Stimulated activated CD4-positive, alpha-beta T cell treated with anti-CD3 and anti-CD28 coated beads, Interleukin-15, amount 100 ng/mL, for 24 hours (primary cell): ENCODE measurements around the gene AKAP13.
A peak's percentile ranks its signal among the peaks of the same experiment; 100 is the strongest.
"Not testable (repeated sequence)": the region's sequence is repeated elsewhere in the genome, so short reads cannot be mapped to it uniquely, and the experiment has no call there.

Source experiments
- DNase-seq: peaks from one replicate; pipeline ENCODE4 v3.0.0-alpha.2; 2020

The AKAP13 gene

DNA sequence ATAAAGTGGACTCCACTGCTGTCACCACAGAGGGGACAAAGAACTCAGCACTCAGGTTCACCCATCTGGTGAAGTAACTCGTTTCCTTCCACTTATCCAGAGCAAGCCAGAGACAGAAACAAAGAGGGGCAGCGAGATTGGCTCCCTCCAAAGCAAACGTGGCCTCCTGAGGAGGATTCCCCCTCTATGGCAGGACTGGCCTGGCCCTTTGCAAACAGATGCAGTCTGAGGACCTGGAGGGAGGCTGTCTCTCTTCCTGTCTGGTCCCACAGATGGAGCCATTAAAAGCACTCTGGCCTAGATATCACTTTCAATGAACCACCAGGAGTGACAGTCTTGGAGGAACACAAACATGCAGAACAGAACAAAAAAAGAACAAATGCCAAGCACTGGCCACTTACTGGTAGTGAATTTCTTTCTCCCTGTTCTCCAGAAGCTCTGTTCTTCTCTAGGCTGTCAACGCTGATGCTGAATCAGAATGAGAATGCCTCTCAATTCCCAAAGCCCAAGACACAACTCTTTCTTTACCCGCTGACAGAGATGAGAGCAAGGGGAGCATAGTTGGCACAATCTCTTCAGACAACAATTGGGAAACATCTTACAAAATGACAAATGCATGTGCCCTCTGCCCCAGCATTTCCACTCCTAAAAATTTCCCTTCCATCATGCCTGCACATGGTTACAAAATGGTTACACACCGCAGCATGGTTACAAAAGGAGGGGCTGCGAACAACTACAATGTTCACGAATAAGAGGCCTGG is 400.0 kb downstream of the AKAP13 start:
- no peak for DNase-seq

DNA sequence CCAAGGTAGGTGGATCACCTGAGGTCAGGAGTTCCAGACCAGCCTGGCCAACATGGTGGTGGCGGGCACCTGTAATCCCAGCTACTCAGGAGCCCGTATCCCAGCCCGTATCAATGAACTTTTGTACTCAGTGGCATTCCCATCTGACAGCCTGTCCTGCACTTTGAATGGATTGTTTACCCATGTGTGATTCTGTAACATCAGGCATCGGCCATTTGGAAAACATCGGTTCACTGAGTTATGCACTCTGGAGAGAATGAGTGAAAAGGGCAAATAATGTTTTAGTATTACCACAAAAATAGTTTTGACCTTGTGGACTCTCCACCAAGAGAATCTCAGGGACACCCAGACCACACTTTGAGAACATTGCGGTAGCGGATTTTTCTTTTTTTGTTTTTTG is 400.7 kb downstream of the AKAP13 start:
- DNase-seq, result no peak

DNA sequence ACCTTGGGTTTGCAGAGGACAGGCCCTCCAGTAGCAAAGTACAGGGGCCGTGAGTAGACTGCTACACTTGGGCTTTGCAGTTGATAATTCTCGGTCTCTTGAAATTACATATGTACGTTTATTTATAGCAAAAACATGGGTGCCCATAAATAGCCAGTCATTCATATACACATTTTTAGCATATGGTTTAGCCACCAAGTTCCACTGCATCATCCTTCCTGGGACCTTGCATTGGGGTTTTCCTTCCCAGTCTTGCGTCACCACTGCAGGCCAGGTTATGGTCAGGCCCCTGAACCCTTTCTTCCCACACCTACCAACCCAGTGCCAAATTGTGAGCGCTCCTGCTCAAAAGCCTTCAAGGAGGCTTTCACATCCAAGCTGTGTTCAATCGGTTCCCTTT is 401.7 kb downstream of the AKAP13 start:
- DNase-seq, result no peak

DNA sequence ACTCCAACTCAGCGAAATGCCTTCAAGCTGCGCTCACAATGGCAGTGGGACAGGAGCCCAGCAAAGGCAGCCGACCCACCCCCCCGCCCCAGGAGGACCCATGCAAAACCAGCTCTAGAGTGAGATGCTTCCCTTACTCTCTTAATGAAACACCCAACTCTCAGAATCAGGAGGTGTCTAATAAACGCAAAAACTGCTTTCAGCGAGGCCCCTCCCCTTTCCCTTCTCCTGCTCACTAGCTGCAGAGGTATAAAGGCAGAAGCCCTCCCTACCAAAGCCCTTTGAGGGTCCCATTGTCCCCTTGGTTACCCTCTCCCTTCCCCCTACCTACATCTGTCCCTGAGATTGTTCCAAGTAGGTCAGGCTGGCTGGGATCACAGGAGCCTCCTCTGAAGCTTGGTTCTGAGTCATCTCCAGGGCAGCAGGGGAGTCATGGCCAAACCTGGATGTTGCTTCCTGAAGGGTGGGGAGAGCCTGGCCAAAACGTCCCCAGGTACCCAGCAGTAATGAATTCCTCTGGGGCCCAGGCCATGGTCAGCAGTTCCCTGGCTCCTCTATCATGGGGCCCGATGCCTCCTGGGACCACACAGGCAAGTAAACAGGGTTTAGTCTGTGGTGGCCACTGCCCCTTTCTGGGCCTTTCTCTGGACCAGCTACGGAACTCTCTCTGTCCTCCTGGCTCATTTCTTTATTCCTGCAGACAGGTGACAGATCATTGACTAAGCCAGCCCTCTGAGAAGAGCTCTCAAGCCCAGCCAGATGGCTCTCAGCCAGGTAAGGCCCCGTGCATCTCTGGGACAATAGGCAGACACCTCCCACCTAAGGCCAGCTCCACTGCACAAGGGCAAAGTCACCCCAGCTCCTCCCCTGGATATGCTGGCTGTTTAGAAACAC is 405.7 kb downstream of the AKAP13 start:
- DNase-seq, result peak; percentile 36

DNA sequence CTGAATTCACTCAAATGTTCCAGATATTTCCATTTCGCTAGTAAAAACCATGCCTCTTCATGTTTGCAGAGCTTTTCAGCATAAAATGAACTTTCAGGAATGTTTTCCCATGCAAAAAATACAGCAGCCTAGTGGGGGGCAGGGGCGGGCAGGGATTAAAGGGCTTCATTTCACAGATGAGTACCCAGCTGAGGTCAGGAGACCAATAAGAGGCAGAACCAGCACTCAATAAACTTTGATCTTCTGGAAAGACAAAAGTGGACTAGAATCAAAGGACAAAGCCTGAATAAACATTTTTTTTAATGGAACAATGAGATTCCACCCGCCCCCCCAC is 406.3 kb downstream of the AKAP13 start:
- no peak for DNase-seq

DNA sequence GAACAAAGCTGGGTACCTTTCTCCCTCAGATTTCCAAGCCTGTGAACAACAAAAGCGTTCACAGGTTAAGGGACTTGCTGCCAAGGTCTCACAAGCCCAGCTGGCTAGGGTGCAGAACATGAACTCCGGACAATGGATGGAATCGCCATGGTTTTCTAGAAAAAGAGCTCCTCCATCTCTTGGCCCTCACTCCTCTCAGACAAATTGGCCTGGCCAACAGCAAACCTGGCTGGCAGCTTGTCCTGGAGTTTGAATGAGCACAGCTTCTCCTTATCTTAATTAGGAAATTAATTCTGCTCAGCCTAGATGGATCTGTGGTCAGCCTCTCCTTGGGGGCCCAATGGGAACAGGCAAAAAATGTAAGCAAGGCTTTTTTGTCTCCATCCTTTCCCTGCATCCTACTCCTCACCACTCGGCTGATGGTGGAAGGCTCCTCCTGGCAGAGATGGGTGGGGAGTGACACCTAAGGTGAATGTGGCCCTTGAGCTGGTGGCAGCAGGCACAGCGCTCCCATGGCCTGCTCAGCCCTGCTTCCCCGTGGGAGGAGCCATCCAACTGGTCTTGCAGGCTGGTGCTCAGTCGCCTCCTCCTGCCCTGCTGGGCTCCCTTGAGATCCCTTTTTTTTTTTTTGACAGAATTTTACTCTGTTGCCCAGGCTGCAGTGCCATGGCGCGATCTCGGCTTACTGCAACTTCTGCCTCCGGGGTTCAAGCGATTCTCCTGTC is 408.5 kb downstream of the AKAP13 start:
- DNase-seq, result no peak

DNA sequence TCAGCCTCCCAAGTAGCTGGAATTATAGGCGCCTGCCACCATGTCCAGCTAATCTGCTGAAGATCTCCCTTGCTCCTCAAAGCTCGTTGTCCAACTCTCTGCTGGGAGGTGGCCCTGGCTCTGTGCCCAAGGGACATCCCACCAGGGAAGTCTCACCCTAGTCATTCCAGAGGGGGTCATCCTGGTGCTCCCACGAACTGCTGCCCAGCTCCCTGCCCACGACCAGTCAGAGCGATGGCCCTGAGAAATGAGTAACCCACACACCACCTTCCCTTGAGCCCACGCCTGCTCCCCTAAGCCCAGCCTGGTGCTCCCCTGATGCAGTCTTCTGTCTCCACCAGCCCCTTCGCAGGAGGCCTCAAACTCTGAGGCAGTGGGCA is 409.1 kb downstream of the AKAP13 start:
- DNase-seq, result no peak

DNA sequence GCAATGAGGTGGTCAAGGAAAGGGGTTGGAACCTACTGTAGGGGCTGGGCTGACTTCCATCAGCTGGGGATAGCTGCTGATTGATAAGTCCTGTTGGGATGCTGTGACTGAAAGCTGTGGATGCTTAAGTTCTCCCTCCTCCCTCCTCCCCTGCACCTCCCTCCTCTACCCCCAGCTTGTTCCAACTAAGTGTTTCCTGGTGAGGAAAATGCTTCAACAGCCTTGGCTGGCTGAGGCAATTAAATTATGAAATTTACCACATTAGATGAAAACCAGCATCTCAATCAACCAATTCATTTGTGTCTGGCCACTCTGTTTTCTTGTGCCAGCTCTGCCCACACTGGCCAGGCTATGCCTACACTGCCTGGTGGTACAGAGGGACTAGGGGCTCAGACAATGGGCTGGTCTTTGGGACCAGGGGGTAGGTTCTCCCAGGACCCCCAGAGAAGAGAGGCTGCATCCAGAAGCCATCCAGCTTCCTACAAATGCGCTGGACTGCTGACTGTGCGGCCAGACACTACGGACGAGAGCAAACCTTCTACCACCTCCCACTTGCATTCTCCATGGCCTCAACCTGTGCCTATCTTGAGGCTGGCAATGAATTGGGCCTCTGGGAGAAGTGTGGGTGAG is 411.8 kb downstream of the AKAP13 start:
- no peak for DNase-seq

DNA sequence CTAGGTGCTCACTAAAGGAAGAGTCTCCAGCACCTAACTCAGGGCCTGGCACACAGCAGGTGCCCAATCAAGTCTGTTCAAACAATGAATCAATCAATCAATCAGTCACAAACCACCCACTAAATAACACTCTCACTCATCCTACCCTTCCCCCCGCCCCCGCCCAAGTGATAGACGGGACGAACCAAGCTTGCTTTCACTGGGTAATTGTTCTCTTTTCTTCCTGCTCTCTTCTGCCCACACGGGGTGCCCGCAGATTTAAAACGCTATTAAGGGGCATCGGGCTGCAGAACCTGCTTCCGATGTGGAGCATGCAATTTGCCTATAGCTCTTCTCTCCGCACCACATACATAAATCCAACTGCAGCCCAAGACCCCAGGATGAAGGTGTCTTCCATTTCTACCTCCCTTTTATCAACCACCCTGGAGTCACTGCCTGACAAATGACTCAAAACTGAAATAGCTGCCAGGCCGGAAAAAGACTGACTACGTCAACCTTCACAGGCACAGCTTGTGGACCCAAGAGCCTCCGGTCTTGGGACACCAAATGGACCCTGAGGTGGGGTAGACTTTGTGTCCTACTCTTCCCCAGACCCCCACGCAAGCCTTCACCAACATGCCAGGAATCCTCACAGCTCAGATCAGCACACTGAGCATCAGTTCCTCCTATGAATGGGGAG is 412.6 kb downstream of the AKAP13 start:
- DNase-seq, result peak; percentile 55

DNA sequence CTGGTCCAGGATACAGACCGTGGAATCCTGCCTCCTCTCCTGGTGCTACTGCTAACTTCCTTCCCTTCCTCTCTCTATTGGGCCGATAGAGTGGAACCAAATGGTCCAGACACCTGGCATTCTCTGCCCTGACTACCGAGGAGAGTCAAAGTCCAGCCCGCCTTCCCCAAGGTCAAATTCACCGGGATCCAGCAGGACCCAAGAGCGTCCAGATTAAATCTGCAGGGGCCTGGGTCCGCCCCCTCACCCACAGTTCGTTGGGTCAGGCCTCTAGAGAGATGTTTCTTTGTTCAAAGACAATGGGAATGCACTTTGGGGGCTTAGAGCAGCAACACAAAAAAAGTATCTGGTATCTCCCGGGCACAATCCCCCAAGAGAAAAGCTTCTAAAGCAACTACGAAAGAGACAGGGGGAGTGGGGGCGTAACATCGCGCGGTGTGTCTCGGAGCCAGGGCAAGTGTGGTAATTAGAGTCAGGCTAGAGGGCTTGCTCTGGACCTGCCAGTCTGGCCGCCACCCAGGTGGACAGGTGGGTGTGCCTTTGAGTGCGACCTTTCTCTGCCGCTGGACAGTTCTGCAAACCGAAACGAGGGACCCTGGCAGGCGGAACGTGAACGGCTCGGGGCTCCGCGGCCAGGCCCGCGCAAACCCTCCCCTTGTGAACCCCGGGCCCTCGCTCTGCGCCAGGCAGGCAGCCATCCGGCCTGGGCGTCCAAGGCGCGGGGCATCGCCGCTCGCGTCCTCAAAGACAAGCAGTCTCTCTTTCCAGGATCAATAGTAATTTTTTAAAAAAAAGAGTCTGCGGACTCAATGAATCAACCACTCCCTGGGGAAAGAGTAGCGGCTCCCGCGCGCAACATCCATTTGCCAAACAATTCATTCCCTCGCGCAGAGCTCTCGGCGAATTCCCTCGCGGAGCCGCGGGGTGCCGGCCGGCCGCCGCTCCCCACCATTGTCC is 413.5 kb downstream of the AKAP13 start:
- peak; percentile 64 for DNase-seq

DNA sequence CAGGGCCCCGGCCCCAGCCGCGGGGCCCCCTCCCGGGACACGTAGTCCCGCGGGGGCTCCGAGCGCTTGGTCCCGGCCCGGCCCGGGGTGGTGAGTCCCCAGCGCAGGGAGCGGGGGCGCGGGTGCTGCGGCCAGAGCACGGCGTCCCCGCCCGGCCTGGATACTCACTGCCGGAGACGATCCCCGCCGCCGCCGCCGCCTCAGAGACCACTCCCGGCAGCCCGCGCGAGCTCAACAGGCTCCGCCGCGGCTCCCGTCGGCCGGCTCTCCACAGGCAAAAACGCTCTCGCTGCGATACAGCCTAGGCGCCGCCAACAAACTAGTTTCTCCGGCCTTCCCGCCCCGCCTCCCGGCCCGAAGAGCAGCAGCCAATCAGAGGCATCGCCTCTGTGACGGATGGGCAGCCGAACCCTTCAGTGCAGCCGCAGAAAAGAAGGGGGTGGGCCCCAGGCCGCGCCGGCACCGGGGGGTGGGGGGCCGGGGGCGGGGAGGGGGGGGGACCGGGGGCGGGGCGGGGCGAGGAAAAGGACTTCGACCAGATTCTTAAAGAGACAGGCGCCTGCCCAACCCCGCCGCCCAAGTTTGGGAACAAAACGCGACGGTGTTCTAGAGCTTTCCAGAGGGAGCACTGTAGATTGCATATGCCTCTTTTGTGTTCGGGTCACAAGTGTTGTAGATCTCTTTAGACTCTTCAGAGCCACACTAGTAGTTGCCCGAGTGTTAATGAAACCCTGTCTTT is 414.4 kb downstream of the AKAP13 start, which contains the start of gene KLHL25:
TSS of gene KLHL25 (minus strand) at position 328 of the 739 bp plus-strand sequence. CDS start 25,115 bp downstream, outside the sequence.
- peak; percentile 94 for DNase-seq

DNA sequence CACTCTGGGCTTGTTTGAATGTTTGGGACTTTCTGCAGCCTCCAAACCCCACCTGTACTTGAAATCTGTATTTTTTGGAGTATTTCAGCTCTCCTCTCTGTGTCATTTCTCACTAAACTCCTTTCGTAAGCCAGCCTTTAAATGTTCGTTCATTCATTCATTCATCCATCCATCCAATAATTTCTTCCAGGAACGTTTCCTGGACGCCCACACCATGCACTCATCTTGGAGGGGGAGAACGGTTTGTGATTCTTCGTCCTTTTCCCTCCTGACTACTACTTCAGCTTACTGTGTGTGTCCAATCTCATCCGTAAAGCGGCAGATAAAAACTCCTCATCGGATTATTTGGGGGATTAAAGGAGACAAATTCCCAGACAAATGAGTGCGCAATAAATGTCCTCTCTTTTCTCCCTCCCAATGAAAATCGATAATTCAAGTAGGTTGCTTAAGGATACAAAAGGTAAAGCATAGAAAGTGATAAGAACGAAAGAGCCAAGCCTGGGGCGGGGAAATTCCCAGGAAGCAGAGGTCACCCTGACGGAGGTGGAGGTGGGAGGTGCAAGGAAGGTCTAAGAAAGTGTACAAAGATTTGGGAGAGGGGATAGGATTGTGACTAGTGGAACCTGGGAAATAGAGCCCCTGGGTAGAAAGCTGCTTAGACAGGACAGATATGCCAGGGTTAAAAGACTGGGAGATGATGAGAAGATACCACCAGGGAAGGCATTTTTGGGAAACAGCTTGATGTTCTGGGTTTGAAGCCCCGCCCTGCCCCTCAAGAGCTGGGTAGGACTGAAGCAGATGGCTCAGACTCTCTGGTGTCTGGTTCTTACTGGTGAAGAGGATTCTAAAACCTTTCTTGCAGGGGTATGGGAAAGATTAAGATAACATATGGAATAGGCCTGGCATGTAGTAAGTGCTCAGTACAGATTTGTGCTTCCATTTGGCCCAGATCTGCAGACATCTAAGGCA is 415.2 kb downstream of the AKAP13 start:
- DNase-seq, result no peak

DNA sequence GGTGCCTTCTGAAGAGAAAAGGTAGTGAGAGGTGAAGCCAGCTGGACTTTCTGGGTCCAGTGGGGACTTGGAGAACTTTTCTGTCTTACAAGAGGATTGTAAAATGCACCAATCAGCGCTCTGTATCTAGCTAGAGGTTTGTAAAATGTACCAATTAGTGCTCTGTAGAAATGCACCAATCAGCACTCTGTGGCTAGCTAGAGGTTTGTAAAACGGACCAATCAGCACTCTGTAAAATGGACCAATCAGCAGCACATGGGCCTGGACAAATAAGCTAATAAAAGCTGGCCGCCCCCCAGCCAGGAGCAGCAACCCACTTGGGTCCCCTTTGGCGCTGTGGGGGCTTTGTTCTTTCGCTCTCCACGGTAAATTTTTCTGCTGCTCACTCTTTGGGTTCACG is 416.0 kb downstream of the AKAP13 start:
- DNase-seq, result not testable (repeated sequence)
